Middle frontal gyrus (tissue), 1 donor: ENCODE results near the gene NR2C1.
"Not testable (repeated sequence)": the region's sequence is repeated elsewhere in the genome, so short reads cannot be mapped to it uniquely, and the experiment has no call there.

Source experiments
- DNase-seq: peaks from one replicate; pipeline ENCODE4 v3.0.0-alpha.2; 2015; ENCODE audit warnings: low spot score; ENCODE audit errors: extremely low spot score

Gene NR2C1

DNA sequence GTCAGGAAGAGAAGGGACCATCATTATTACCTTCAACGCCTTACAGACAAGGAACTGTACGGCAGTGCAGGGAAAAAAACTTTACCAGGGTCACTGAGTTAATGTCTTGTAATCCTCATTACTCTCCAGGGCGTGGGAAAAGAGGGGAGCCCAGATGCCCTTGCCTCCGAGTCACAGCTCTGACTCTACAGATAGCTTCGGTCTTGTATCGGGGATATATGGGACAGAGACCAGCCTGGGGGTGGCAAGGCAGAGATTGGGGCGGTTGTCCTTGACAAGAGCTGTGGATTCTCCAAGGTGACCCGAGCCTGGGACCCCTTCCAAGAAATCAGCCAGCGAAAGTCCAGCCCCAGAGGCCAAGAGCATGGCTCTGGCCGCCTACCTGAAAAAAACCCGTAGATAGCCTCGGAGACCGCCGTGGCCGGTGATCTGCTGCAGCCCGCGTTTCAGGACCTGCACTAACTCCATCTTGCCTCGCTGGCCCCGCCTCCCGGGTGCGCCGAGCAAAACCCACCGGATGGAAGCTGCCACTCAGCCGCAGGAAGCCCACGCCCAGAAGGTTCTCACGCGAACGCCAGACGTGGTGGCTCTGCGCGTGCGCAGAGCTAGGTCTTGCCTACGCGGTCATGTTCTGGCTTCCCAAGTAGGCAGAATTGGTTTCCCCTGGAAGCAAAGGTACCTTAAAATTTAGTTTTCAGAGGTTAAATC lies 70.1 kb downstream of the NR2C1 start, which contains the start of gene NDUFA12:
Gene NDUFA12, minus strand, starts transcription at position 485 of the 708 bp plus-strand sequence. Its CDS starts 17 bp downstream, at position 468.
- peak; percentile 93 for DNase-seq

DNA sequence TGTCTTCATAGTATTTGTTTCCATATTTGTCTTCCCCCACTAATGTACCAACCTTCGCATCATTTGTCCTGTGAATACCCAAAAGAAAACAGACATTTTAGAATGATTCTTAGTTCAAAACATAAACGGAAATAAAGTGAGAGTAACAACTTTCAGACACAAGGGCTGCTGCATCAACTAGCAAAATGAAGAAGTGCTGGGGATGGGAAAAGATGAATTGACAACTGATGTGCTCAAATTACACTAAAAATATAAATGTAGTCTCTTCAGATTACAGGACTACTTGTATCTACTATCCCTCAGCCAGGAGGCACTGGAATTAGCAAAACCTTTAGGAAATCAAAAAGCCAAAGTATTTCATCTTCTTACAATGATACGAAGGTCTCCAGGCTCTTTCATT lies 70.7 kb downstream of the NR2C1 start:
- DNase-seq, result no peak

DNA sequence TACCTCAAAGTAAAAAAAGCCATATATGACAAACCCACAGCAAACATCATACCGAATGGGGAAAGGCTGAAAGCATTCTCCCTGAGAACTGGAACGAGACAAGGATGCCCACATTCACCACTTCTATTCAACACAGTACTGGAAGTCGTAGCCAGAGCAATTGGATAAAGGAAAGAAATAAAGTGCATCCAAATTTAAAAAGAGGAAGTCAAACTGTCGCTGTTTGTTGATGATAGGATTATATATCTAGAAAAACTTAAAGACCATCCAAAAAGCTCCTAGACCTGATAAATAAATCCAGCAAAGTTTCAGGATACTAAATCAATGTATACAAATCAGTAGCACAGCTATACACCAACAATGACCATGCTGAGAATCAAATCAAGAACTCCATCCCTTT lies 75.1 kb downstream of the NR2C1 start:
- DNase-seq, result no peak

DNA sequence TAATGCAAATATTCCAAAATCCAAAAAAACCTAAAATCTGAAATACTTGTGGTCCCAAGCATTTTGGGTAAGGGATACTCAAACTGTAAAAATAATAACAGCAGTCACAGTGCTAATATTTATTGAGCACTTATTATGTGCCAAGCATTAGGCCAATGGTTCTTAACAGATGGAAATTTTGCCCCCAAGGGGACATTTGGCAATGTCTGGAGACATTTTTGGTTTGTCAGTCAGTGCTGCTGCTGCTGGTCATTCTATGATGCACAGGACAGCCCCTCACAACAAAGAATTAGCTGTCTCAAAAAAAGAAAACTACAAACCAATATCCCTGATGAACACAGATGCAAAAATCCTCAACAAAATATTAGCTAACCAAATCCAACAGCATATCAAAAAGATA lies 75.7 kb downstream of the NR2C1 start:
- DNase-seq, result no peak

DNA sequence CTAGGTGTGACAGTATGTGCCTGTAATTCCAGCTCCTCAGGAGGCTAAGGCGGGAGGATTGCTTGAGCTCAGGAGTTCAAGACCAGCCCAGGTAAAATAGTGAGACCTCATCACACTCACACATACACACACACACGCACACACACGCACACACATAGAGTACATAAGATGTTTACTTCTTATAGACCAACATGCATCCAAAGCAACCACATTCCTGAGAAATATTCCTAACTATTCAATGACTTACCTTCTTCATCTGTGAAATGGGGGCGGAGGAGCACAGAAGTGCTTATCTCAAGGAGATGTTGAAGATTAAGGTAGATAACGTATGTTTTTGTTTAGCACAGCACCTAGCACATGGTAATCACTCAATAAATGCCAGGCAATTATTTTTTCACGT lies 76.4 kb downstream of the NR2C1 start:
- no peak for DNase-seq

DNA sequence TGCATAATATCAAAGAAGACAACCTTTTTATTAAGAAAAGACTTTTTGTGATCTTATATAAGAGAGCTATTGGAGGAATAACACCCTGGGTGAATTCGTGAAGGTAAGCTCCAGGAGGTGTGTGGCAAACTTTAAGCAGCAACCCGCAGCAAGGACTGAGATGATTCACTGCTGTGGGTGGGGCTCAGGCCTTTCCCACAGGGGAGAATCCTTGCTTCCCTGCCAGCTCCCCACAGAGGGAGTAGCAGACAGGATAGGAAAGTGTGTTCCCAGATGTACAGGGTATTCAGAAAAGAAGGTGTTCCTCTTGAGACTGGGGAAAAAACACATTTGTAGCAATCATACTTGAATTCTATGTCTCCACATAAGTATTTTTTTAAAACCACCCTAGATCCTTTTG lies 79.1 kb downstream of the NR2C1 start:
- DNase-seq, result no peak

DNA sequence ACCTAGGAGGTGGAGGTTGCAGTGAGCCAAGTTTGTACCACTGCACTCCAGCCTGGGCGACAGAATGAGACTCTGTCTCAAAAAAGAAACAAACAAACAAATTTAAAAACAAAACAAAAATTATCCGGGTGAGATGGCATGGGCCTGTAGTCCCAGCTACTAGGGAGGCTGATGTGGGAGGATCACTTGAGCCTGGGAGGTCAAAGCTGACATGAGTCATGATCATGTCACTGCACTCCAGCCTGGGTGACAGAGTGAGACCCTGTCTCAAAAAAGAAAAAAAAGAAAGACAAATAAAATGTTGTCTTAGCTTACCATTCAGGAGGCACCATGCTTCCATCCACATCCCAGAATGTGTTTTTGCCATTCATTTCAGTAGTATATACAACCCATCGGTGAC lies 79.6 kb downstream of the NR2C1 start:
- DNase-seq, result not testable (repeated sequence)

DNA sequence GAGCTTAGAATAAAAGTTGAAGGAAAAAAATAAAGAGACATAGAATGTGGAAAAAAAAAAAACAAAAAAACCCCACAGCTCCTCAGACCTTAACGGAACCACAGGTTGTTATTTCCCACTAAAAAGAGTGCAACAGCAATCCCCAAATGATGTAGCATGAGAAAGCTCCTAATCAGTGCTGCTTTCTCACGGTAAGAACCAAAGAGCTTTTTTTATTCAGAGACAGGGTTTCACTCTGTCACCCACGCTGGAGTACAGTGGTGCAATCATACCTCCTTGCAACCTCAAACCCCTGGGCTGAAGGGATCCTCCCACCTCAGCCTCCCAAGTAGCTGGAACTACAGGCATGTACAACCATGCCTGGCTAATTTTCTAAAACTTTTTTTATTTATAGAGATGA lies 83.2 kb downstream of the NR2C1 start:
- DNase-seq, result no peak

DNA sequence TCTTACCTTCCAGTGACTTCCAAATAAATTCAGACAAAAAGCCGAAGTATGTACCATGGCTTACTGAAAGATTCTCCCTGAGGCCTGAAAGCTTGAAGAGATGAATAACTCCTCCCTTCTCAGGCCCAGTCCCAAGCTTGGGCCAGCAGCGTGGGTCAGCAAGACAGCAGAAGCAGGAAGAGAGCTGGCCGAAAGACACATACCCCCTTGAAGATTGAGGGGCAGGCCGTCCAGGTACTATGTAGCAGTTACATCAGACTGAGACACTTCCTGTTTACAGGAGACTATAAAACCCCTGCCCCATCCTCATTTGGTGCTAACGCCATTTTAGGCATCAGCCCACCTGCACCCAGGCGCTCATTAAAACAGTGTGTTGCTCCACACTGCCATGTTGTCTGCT lies 84.9 kb downstream of the NR2C1 start:
- no peak for DNase-seq

DNA sequence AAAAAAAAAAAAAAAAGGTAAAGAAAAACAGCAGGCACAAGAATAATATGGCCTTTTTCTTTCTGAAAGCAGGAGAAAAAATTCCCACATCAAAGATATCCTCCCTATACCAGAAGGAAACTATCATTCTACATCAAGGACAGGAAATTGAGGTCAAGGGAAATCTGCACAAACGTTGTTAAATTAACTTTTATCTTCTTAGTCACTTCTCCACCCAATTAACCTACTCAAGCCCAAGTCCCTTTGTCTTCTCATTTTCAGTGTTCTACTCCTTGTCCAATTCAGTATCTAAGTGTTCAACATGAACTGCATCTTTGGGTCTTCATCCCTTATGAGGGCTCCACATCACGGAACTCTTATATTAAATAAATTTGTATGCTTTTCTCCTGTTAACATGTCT lies 85.6 kb downstream of the NR2C1 start:
- DNase-seq, result no peak

DNA sequence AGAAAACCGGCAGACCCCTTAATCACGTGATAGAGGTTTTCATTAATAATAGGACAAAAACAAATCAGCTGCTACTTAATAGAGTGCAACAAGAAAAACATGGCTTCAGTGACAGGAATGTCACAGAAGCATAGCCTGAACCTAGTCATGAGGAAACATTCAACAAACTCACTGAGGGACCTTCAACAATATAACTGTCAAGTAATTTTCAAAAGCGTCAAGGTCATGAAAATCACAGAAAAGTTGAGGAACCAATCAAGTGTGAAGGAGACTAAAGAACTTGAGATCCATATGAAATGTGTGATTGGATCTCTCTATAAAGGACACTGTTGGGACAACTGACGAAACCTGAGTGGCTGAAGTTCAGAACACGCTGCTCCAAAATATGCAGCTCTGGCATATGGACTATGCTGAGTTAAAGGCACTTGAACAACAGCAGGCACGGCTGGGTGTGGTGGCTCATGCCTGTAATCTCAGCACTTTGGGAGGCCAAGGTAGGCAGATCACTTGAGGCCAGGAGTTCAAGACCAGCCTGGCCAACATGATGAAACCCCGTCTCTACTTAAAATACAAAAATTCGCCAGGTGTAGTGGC lies 86.2 kb downstream of the NR2C1 start:
- no peak for DNase-seq

DNA sequence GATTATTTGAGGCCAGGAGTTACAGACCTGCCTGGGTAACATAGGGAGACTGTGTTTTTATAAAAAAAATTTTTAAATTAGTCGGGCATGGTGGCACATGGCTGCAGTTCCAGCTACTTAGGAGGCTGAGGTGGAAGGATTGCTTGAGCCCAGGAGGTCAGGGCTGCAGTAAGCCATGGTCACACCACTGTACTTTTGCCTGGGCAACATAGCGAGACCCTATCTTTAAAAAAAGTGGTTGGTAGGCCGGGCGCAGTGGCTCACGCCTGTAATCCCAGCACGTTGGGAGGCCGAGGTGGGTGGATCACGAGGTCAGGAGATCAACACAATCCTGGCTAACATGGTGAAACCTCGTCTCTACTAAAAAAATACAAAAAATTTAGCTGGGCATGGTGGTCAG lies 88.3 kb downstream of the NR2C1 start:
- not testable (repeated sequence) for DNase-seq

DNA sequence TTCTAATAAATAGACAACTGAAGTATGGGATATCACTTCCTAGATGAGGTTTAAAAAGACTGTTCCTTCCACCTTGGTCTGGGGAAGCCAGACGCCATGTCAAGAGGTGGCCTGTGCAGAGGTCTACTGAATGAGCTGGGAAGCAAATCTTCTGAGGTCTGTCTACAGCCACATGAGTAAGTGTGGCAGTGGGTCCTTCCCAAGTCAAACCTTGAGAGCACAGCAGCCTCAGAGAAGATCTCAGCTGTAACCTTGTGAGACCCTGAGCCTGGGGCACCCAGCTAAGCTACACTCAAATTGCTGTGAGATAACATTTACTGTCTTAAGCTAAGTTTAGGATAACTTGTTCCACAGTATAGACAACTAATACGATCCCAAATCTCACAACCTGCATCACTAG lies 90.1 kb downstream of the NR2C1 start:
- no peak for DNase-seq

DNA sequence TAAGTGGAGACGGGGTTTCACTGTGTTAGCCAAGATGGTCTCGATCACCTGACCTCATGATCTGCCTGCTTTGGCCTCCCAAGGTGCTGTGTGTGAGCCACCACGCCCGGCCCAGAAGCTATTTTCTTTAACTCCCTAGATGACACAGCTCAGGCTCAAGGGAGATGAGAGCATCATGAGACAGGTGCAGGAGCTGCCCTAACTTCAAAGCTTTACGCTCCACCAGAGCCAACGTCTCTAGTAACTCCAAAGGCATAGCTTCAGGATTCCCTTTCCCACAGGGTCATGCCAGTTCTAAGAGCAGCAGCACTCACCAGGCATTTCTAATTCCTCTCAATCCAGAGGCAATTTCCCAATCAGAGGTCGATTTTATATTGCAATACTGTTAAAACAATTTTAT lies 91.0 kb downstream of the NR2C1 start:
- no peak for DNase-seq

DNA sequence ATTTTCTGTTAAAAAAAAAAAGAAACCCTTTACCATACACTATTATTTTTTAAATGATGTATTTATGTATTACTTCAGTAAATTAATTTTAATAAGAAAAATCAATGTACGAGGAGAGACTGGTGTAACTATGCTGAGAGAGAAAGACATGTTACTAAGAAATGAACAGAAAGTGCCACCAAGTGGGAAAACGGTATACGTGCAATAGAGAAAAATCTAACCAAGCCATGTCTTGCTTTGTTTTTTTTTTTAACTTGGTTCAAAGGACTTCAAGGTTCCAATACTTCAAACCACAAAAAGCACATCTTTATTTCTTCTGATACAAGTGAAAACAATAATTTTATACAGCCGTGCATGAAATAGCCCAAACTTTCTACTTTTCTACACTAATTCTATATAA lies 92.8 kb downstream of the NR2C1 start:
- DNase-seq, result no peak

DNA sequence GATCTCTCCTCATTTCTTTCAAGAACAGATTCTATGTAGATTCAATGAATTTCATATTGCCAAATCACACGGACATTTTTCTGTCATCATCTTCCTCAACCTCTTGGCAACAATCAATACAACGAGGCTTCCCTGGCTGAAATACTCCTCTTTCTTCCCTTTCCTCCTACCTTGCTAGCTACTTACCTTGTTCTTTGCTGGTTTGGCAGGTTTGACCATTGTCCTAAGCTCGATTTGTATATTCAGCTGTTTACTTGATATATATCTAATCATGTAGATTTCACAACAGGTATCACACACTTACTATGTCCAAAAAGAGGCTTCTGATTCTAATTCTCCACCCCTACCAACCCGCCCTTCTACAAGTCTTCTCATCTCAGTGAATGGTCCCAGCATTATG lies 93.5 kb downstream of the NR2C1 start:
- DNase-seq, result no peak

DNA sequence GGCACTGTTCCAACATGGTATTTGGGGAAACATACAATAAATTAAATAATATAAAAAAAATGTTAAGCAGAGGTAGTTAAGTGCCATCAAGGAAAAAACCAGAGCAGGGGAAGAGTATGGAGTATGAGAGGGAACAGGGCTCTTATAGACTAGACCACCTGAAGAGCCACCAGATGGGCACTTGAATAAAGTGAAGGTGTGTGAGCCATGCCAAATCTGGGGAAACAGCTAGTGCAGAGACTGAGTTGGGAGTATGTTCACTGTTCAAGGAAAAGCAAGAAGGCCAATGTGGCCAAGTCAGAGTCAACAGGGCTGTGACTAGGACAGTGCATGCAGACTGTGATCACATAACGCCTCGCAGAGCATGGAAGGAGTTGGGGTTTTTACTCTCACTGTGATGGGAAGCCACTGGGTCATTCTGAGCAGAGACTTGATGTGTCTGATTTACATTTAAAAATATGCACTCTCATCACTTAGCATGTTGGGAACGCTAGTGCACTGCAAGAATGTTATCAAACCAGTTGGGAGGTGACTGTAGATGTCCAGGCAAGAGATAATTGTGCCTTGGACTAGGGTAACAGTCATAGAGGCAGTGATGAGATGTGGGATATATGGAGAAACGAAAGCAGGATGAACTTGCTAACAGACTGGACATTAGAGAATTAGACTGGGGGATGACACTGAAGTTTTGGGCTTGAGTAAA lies 95.5 kb downstream of the NR2C1 start:
- DNase-seq, result no peak

DNA sequence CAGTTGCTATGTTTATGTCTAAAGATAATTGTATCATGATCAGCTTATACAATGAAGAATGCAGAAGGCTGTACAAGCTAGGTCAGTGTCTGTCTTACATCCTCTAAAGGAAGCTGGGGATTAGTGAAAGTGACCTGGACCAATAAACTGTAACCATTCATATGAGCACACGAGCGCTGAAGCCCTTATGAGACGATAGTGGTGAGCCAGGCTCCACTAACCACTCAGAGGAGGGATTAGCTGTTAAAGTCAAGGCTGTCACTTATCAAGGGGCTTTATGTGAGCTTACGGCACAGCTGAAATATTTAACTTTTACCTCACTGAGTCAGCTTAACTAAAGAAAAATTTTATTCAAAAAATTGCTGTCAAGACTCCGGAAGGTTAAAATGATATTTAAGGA lies 100.2 kb downstream of the NR2C1 start:
- DNase-seq, result no peak

DNA sequence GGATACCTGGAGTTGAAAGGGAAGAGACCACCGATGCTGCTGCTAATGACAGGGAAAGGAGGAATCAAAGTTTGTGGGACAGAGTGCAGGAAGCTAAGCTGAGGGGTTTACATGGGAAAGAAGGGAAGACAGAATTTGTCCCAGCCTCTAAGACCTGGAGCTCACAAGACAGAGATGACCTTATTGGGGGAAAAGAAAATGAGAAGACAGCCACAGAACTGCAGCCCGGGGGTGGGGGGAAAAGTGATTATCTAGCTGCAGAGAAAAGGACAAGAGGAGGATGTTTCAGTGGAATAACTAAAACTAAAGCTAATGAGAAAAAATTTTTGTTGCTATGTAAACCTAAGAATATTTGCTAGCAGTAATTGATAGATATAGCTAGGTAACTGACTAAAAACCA lies 100.6 kb downstream of the NR2C1 start:
- no peak for DNase-seq

DNA sequence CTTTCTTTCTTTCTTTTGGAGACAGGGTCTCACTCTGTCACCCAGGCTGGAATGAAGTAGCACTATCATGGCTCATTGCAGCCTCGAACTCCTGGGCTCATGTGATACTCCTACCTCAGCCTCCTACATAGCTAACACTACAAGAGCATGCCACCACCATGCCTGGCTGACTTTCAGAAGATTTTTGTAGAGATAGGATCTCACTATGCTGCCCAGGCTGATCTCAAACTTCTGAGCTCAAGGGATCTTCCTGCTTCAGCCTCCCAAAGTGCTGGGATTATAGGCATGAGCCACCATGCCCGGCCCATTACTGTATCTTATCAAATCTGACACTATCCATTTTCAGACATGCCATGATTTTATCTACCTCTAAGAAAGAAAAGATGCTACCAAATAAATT lies 101.5 kb downstream of the NR2C1 start:
- no peak for DNase-seq

DNA sequence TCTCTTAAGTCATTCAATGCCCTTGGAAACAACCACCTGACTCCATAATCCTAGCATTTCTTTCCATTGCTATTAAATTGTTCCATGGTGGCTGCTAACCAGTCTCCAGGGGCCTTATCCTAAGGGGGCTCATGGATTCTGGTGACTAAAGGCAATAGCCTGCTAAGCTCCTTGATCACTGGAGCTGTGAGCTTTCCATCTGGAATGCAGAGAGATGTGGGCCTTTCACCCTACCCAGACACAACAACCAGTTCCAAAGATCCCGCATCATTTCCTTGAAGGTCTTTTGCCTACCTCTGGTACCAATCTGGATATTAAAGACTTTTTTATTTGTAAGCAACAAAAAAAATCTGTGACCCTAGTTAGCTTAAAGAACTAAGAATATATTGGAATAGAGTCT lies 102.9 kb downstream of the NR2C1 start:
- no peak for DNase-seq
